HG03571 (cell line): Measurements from ENCODE around the gene PDSS1.
"Not testable (repeated sequence)": the region's sequence is repeated elsewhere in the genome, so short reads cannot be mapped to it uniquely, and the experiment has no call there.

Experiments
- ATAC-seq: cut with Tn5 transposase; IDR thresholded peaks from one replicate; pipeline ENCODE4 v1.9.1; 2021; ENCODE audit not compliant: unreplicated experiment

Gene PDSS1

GRCh38 chr10:26738301-26738911 is 40.9 kb downstream of the PDSS1 start:
- no peak for ATAC-seq

- ATAC-seq = peak; percentile 25
These were observed 41.6 kb downstream of the PDSS1 start for GRCh38 chr10:26739071-26739631.

- ATAC-seq = no peak
These were observed 43.9 kb downstream of the PDSS1 start for GRCh38 chr10:26741368-26741767.

GRCh38 chr10:26743091-26743490 is 45.6 kb downstream of the PDSS1 start:
- no peak for ATAC-seq

GRCh38 chr10:26743841-26744240 is 46.3 kb downstream of the PDSS1 start:
- no peak for ATAC-seq

GRCh38 chr10:26746061-26746460 is 48.6 kb downstream of the PDSS1 start:
- no peak for ATAC-seq

- ATAC-seq = peak; percentile 93
These were observed 58.0 kb downstream of the PDSS1 start for GRCh38 chr10:26755443-26755903.

- no peak for ATAC-seq
These were observed 61.5 kb downstream of the PDSS1 start for GRCh38 chr10:26759008-26759407.

GRCh38 chr10:26765549-26765948 is 68.0 kb downstream of the PDSS1 start:
- ATAC-seq = no peak

- ATAC-seq = no peak
These were observed 72.6 kb downstream of the PDSS1 start for GRCh38 chr10:26770069-26770468.

- no peak for ATAC-seq
These were observed 76.1 kb downstream of the PDSS1 start for GRCh38 chr10:26773633-26774032.

- no peak for ATAC-seq
These were observed 78.8 kb downstream of the PDSS1 start for GRCh38 chr10:26776258-26776657.

GRCh38 chr10:26777686-26778085 is 80.2 kb downstream of the PDSS1 start:
- ATAC-seq = no peak

- no peak for ATAC-seq
These were observed 81.8 kb downstream of the PDSS1 start for GRCh38 chr10:26779176-26779860.

- no peak for ATAC-seq
These were observed 82.7 kb downstream of the PDSS1 start for GRCh38 chr10:26780106-26780792.

GRCh38 chr10:26780793-26781601 is 83.5 kb downstream of the PDSS1 start:
- peak; percentile 69 for ATAC-seq

GRCh38 chr10:26781797-26782196 is 84.3 kb downstream of the PDSS1 start:
- ATAC-seq = peak; percentile 14

- ATAC-seq = no peak
These were observed 89.9 kb downstream of the PDSS1 start for GRCh38 chr10:26787362-26787761.

- not testable (repeated sequence) for ATAC-seq
These were observed 92.3 kb downstream of the PDSS1 start for GRCh38 chr10:26789779-26790178.

- no peak for ATAC-seq
These were observed 92.9 kb downstream of the PDSS1 start for GRCh38 chr10:26790221-26790995.
